Smooth muscle cell (in vitro differentiated cells): Measurements from ENCODE around the gene TRAPPC10. TPM values are rescaled to one million over a fixed set of nuclear protein-coding genes. Genes with fewer than 3 reads are reported as not detected.

Experiments
- DNase-seq: peaks from one replicate; lab custom pipeline; 2025; ENCODE audit not compliant: unreplicated experiment; lab: John Stamatoyannopoulos, UW
- H2AFZ ChIP-seq: fragments of 200-600 bp; sonication (generic); 2 replicates; pipeline ENCODE4 v1.6.0; 2016; ENCODE audit warnings: antibody characterized with exemption, low read depth, mild to moderate bottlenecking
- H3F3A ChIP-seq: fragments of 200-600 bp; sonication (generic); 2 replicates; pipeline ENCODE4 v1.6.0; 2017; ENCODE audit warnings: antibody characterized with exemption, low read depth
- H3K27ac ChIP-seq: fragments of 200-600 bp; sonication (generic); 2 replicates; pipeline ENCODE4 v1.5.1; 2016; ENCODE audit warnings: low read depth, mild to moderate bottlenecking
- H3K27me3 ChIP-seq: fragments of 200-600 bp; sonication (generic); 2 replicates; pipeline ENCODE4 v1.6.1; 2016; ENCODE audit warnings: low read depth, mild to moderate bottlenecking
- H3K36me3 ChIP-seq: fragments of 200-600 bp; sonication (generic); 2 replicates; pipeline ENCODE4 v1.5.1; 2016; ENCODE audit warnings: low read depth
- H3K4me1 ChIP-seq: fragments of 200-600 bp; sonication (generic); 2 replicates; pipeline ENCODE4 v1.5.1; 2016; ENCODE audit warnings: low read depth
- H3K4me2 ChIP-seq: fragments of 200-600 bp; sonication (generic); 2 replicates; pipeline ENCODE4 v1.6.0; 2016; ENCODE audit warnings: mild to moderate bottlenecking
- H3K4me3 ChIP-seq: fragments of 200-600 bp; sonication (generic); 2 replicates; pipeline ENCODE4 v1.5.1; 2016; ENCODE audit warnings: mild to moderate bottlenecking
- H3K79me2 ChIP-seq: fragments of 200-600 bp; sonication (generic); 2 replicates; pipeline ENCODE4 v1.6.0; 2016; ENCODE audit warnings: low read depth, mild to moderate bottlenecking
- H3K9ac ChIP-seq: fragments of 200-600 bp; sonication (generic); 2 replicates; pipeline ENCODE4 v1.6.0; 2016; ENCODE audit warnings: low read depth
- H3K9me3 ChIP-seq: fragments of 200-600 bp; sonication (generic); replicated peaks from 2 replicates; pipeline ENCODE4 v1.5.1; 2016; ENCODE audit warnings: low read depth
- H4K20me1 ChIP-seq: fragments of 200-600 bp; sonication (generic); 2 replicates; pipeline ENCODE4 v1.6.0; 2016; ENCODE audit warnings: low read depth
- CTCF ChIP-seq: fragments of 200-600 bp; sonication (generic); IDR thresholded peaks from 2 replicates; pipeline ENCODE4 v1.5.1; 2017; ENCODE audit warnings: borderline replicate concordance, mild to moderate bottlenecking, antibody characterized with exemption; ENCODE audit not compliant: insufficient read depth, poor library complexity, severe bottlenecking
- whole genome bisulfite sequencing: methylation state at CpG from one replicate; pipeline ENCODE4 v1.1.7; 2016; ENCODE audit warnings: low lambda C conversion rate; 5-methylcytosine and 5-hydroxymethylcytosine counted together
- polyA plus RNA-seq: library from polyadenylated mRNA; unstranded; fragments of >200 nt; fragmentation: Nextera tagmentation; extraction: Ambion mirVana; gene quantifications from 2 replicates; pipeline ENCODE4 v1.2.1, GENCODE V29; 2016
- total RNA-seq: library from RNA; depleted of rRNA; stranded (reverse); fragments of >200 nt; gene quantifications from 2 replicates; pipeline ENCODE4 v1.2.3, GENCODE V29; 2014

The TRAPPC10 gene
- total and polyA plus RNA-seq, 2 experiments from 2014 or later: 7.9 to 16.9 TPM

GRCh38 chr21:44046734-44047133 is 34.6 kb downstream of the TRAPPC10 start:
- no peak for DNase-seq
- no peaks in the 10 kb centered on the region for H3K27me3 ChIP-seq
- peaks cover 56% of the 10 kb centered on the region for H3K79me2 ChIP-seq
- no peaks in the 10 kb centered on the region for H3K36me3 ChIP-seq
- H3K4me2 ChIP-seq: no peak overlapping the region
- no peak for TF ChIP-seq CTCF
- no peak overlapping the region for H3K4me3 ChIP-seq
- H4K20me1 ChIP-seq: peaks cover 70% of the 10 kb centered on the region
- 94% methylated on average over 18 of the region's 18 CpGs for WGBS
- no peaks in the 10 kb centered on the region for H3K9me3 ChIP-seq
- no peaks in the 10 kb centered on the region for H3K4me1 ChIP-seq
- H3F3A ChIP-seq: no peaks in the 10 kb centered on the region
- no peak overlapping the region for H2AFZ ChIP-seq
- H3K9ac ChIP-seq: no peak overlapping the region
- H3K27ac ChIP-seq: no peak overlapping the region

GRCh38 chr21:44047996-44048560 is 36.0 kb downstream of the TRAPPC10 start:
- WGBS: 100% methylated on average over 7 of the region's 7 CpGs
- H3K27me3 ChIP-seq: no peaks in the 10 kb centered on the region

GRCh38 chr21:44049182-44049581 is 37.1 kb downstream of the TRAPPC10 start:
- no peaks in the 10 kb centered on the region for H3K4me1 ChIP-seq
- peaks cover 35% of the 10 kb centered on the region for H3K79me2 ChIP-seq
- H3K9ac ChIP-seq: no peak overlapping the region
- no peak for TF ChIP-seq CTCF
- H3K36me3 ChIP-seq: no peaks in the 10 kb centered on the region
- H3K4me2 ChIP-seq: no peak overlapping the region
- peaks cover 70% of the 10 kb centered on the region for H4K20me1 ChIP-seq
- no peaks in the 10 kb centered on the region for H3K9me3 ChIP-seq
- H3F3A ChIP-seq: no peaks in the 10 kb centered on the region
- H3K27me3 ChIP-seq: no peaks in the 10 kb centered on the region
- H3K27ac ChIP-seq: no peak overlapping the region
- 95% methylated on average over 5 of the region's 5 CpGs for WGBS
- no peak overlapping the region for H2AFZ ChIP-seq
- no peak for DNase-seq
- no peak overlapping the region for H3K4me3 ChIP-seq

More at GRCh38 chr21:44047996-44048560, 36.0 kb downstream of the TRAPPC10 start:
- H3K79me2 ChIP-seq: peaks cover 44% of the 10 kb centered on the region
- H3K27ac ChIP-seq: no peak overlapping the region
- no peaks in the 10 kb centered on the region for H3K4me1 ChIP-seq
- H3K4me2 ChIP-seq: no peak overlapping the region
- no peaks in the 10 kb centered on the region for H3K36me3 ChIP-seq
- peaks cover 68% of the 10 kb centered on the region for H4K20me1 ChIP-seq
- H3K4me3 ChIP-seq: no peak overlapping the region
- H3K9ac ChIP-seq: no peak overlapping the region
- H3F3A ChIP-seq: no peaks in the 10 kb centered on the region
- TF ChIP-seq CTCF: no peak
- H2AFZ ChIP-seq: no peak overlapping the region
- no peaks in the 10 kb centered on the region for H3K9me3 ChIP-seq
- DNase-seq: no peak

GRCh38 chr21:44049606-44050005 is 37.5 kb downstream of the TRAPPC10 start:
- no peaks in the 10 kb centered on the region for H3K27me3 ChIP-seq
- DNase-seq: no peak
- H3K79me2 ChIP-seq: peaks cover 32% of the 10 kb centered on the region
- H3K9me3 ChIP-seq: no peaks in the 10 kb centered on the region
- no peak overlapping the region for H2AFZ ChIP-seq
- no peak for TF ChIP-seq CTCF
- no peak overlapping the region for H3K9ac ChIP-seq
- H3K4me2 ChIP-seq: no peak overlapping the region
- no peak overlapping the region for H3K27ac ChIP-seq
- H3K4me3 ChIP-seq: no peak overlapping the region
- peaks cover 73% of the 10 kb centered on the region for H4K20me1 ChIP-seq
- H3K36me3 ChIP-seq: no peaks in the 10 kb centered on the region
- H3F3A ChIP-seq: no peaks in the 10 kb centered on the region
- H3K4me1 ChIP-seq: no peaks in the 10 kb centered on the region
- 97% methylated on average over 3 of the region's 3 CpGs for WGBS
